ENCODE data around the gene TMEM117.
A peak's percentile ranks its signal among the peaks of the same experiment; 100 is the strongest.
"Not testable (repeated sequence)": the region's sequence is repeated elsewhere in the genome, so short reads cannot be mapped to it uniquely, and the experiment has no call there.

Gene TMEM117

GRCh38 chr12:44099486-44099885, 263.6 kb downstream of the TMEM117 start:
- no peak for DNase-seq (ENCODE audit: low spot score)

GRCh38 chr12:44100264-44100663, 264.4 kb downstream of the TMEM117 start:
- no peak for DNase-seq (ENCODE audit: low spot score)

GRCh38 chr12:44101475-44101874, 265.6 kb downstream of the TMEM117 start:
- no peak for DNase-seq (ENCODE audit: low spot score)

- no peak for DNase-seq (ENCODE audit: low spot score)
Observed at GRCh38 chr12:44114906-44115305, 279.0 kb downstream of the TMEM117 start.

GRCh38 chr12:44117337-44117736, 281.5 kb downstream of the TMEM117 start:
- no peak for DNase-seq (ENCODE audit: low spot score)

- no peak for DNase-seq (ENCODE audit: low spot score)
Observed at GRCh38 chr12:44118946-44119345, 283.1 kb downstream of the TMEM117 start.

- DNase-seq (ENCODE audit: low spot score) = no peak
Observed at GRCh38 chr12:44126806-44127205, 290.9 kb downstream of the TMEM117 start.

GRCh38 chr12:44127966-44128710, 292.3 kb downstream of the TMEM117 start:
- no peak for DNase-seq (ENCODE audit: low spot score)

- no peak for DNase-seq (ENCODE audit: low spot score)
Observed at GRCh38 chr12:44143175-44143574, 307.3 kb downstream of the TMEM117 start.

- DNase-seq (ENCODE audit: low spot score) = no peak
Observed at GRCh38 chr12:44148936-44149335, 313.1 kb downstream of the TMEM117 start.

GRCh38 chr12:44154128-44154527, 318.2 kb downstream of the TMEM117 start:
- DNase-seq (ENCODE audit: low spot score) = no peak

- no peak for DNase-seq (ENCODE audit: low spot score)
Observed at GRCh38 chr12:44155358-44155757, 319.5 kb downstream of the TMEM117 start.

GRCh38 chr12:44157359-44157758, 321.5 kb downstream of the TMEM117 start:
- no peak for DNase-seq (ENCODE audit: low spot score)

GRCh38 chr12:44158746-44159145, 322.9 kb downstream of the TMEM117 start:
- DNase-seq (ENCODE audit: low spot score) = no peak

- no peak for DNase-seq (ENCODE audit: low spot score)
Observed at GRCh38 chr12:44159216-44159615, 323.3 kb downstream of the TMEM117 start.

- no peak for DNase-seq (ENCODE audit: low spot score)
Observed at GRCh38 chr12:44159862-44160261, 324.0 kb downstream of the TMEM117 start.

GRCh38 chr12:44162961-44163360, 327.1 kb downstream of the TMEM117 start:
- no peak for DNase-seq (ENCODE audit: low spot score)

- no peak for DNase-seq (ENCODE audit: low spot score)
Observed at GRCh38 chr12:44174053-44174452, 338.2 kb downstream of the TMEM117 start.

GRCh38 chr12:44184499-44185206, 348.8 kb downstream of the TMEM117 start:
- no peak for DNase-seq (ENCODE audit: low spot score)

GRCh38 chr12:44193281-44193680, 357.4 kb downstream of the TMEM117 start:
- DNase-seq (ENCODE audit: low spot score) = peak; percentile 4

GRCh38 chr12:44195719-44196118, 359.8 kb downstream of the TMEM117 start:
- DNase-seq (ENCODE audit: low spot score) = not testable (repeated sequence)

GRCh38 chr12:44206045-44206444, 370.2 kb downstream of the TMEM117 start:
- no peak for DNase-seq (ENCODE audit: low spot score)

GRCh38 chr12:44217146-44217883, 381.4 kb downstream of the TMEM117 start:
- DNase-seq (ENCODE audit: low spot score) = no peak
